Measurements from ENCODE around the gene PACS2.
"Not testable (repeated sequence)": the region's sequence is repeated elsewhere in the genome, so short reads cannot be mapped to it uniquely, and the experiment has no call there.

Gene PACS2

DNA sequence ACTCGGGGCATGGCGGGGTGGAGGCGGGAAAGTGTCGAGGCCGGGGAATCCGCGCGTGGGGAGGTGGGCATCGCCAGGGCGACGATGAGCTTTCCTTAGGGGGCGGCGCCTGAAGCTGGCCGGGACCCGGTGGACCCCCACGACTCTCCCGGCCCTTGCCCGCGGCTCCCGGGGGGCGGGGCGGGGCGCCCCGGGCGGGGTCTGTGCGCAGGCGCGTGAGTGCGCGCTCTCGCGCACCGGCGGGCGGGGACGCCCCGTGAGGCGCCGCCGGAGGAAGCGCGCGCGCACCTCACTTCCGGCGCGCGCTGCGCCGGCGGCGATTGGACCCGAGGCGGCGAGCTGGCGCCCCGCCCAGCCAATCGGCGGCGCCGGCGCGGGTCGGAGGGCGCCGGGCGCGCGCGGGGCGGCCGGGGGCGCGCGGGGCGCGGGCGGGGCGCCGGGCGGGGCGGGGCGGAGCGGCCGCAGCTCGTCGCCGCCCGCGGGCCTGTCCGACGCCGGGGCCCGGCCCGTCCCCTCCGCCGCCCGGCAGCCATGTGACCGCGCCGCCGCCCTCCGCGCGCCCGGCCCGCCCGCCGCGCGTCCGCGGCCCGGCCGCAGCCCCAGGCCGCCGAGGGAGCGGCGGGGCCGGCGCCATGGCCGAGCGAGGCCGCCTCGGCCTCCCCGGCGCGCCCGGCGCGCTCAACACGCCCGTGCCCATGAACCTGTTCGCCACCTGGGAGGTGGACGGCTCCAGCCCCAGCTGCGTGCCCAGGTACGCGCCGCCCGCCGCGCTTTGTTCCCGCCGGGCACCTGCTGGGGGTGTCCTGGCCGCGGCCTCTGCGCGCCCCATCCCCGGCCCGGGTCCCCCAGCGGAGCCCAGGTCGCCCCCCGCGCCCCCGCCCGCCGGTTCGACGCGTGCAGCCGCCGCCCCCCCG is at the start of gene PACS2:
Gene PACS2, plus strand, starts transcription at position 462 of the 914 bp plus-strand sequence. Its CDS starts 171 bp downstream, at position 633.
- DNase-seq (ENCODE audit: low read depth in 2 of 2) = peak; percentile 63 to 77

DNA sequence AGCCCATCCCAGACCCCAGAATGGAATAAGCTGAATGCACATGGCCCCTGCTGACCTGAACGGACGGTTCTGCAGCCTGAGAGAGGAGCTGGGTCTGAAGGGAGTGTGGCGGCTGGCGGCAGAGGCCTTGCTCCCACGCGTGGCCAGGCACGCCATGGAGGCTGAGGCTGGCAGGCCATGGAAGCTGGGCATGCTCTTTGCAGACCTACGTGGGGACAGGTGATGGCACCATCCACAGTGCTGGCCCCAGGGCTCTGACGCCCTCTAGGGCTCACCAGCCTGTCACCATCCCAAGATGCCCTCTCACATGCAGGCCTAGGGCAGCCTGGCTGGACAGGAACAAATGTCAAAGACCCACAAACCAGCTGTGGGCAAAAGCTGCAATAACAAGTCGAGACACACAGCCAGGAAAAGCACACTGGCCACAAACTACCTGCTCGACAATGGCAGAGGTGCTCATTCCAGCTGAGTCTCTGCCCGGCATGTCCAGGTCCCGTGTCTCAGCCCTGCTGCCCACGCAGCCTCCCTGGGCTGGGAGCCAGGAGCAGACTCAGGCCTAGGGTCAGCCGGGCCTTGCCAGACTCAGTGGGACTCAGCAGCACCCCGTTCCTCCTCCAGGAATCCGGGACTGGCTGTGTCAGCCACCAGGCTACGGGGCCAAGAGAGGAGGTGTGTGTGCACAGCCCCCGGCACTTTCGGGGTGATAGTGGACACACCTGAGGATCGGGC is 46.6 kb upstream of the PACS2 start:
- DNase-seq (ENCODE audit: low read depth in 2 of 2) = no peak

DNA sequence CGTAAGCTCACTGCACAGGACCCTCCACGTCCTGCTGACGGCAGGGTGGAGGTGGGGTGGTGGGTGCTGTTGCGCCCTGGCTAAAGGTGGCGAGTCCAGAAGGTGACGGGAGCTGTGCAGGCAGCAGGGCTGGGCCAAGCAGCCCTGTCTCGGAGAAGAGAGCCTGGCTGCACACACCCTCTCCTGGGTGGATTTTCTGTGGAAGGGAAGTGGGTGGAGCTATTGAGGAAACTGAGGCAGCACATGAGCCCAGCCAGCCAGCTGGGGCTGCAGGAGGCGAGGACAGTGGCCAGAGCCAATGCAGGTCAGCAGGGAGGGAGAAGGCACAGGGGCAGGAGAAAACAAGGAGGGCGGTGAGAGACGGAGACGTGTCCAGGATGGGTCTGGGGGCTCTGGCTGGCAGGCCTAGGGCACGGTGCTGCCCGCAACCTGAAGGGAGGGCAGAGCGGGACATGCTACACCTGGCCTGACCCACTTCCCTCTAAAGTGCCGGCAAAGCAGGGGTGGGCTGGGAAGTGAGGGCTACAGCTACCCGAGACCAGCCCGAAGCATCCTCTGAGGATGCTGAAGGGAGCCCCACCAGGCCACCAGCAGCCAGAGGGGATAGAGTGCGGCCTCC is 45.7 kb upstream of the PACS2 start:
- DNase-seq (ENCODE audit: low read depth in 2 of 2) = no peak

DNA sequence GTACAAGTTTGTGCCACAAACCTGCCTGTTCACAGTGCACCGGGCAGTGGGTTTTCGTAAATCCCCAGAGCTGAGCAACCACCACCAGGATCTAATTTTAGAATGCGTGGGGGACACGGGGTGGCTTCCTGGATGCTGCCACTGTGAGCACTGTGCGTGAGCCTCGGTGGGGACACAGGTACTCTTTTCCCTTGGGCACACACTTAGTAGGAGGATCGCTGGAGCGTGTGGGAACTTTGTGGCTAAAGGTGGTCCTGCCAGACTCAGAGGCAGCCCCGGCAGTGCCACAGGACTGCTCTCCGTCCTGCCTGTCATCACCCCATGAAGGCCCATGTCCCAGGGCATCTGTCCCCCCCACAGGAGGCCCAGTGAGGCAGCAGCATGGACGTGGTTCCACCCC is 45.1 kb upstream of the PACS2 start:
- no peak for DNase-seq (ENCODE audit: low read depth in 2 of 2)

DNA sequence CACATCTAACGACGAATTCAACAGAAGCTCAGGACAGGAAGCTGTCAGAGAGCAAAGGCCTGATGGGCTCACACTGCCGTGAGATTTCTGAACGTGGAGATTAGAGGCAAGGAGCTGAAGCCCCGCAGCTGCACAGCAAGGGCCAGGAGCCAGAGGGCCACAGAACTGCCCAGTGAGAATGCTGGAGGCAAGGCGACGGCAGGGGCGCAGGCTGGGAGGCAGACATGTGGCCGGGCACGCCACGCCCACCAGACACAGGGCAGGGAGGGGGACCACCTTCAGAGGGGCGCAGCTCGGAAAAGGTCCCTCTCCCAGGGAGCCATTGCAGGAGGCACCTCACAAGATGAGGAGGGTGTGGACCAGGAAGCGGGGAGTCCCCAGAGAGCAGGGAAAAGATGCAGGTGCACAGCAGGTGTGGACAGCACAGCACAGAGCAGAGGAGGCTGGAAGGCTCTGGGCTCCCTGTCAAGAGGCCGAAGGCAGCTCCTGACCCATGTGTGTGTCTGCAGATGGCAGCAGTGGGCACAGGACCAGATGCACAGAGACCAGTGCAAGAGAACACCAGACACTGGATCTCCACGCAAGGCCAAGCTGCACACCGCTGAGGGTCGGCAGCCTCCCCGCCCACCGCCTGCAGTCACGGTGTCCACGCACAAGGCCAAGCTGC is 43.2 kb upstream of the PACS2 start:
- DNase-seq (ENCODE audit: low read depth in 2 of 2) = no peak

DNA sequence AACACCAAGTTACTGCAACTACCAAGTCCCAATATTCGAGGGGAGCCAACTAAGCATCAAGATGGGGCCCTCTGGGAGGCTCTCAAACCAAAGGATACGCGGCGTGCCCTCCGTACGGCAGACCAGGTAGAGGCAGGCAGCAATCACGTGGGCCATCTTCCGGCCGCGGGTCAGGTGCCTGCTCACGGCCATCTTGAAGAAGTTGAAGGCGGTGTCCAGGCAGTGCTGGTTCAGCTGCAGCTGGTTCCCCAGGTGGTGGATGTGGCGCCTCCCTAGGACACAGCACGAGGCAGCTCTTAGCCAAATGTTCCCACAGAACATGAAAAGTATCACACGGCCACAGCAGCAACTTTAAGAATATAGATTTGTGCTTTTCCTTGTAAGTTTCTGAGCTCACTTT is 41.9 kb upstream of the PACS2 start:
- no peak for DNase-seq (ENCODE audit: low read depth in 2 of 2)

DNA sequence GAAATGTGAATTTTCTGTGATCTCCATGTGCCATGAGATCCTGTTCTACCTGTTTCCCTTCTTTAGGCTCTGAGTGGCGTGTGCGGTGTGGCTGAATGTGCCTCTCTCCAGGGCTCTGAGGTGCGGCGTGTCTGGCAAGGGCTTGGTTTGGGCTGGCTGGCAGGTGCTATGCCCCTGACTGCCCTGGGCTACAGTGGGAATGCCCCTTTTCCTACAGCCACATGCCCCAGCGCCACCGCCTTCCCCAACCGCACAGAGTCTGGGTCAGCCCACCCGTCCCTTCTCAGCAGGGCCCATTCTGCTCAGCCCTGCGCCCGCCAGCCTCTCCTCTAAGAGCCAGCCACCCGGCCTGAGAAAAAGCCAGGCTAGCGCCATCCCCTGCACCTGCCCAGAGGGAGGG is 41.5 kb upstream of the PACS2 start:
- DNase-seq (ENCODE audit: low read depth in 2 of 2) = no peak

DNA sequence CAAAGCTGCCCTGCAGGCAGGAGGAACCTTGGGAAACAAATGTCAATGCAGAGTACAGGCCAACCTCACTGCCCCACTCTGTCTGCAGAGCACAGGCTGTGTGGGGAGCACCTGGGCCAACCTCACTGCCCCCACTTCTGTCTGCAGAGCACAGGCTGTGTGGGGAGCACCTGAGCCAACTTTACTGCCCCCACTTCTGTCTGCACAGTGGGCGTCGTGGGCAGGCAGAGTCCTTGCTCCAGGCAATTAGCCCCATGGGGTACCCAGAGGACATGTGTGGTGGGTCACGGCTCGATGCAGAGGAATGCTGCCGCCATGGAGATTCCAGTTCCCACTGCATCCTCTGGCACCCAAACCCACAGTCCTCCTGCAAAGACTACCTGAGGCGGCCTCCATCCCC is 39.9 kb upstream of the PACS2 start:
- no peak for DNase-seq (ENCODE audit: low read depth in 2 of 2)

DNA sequence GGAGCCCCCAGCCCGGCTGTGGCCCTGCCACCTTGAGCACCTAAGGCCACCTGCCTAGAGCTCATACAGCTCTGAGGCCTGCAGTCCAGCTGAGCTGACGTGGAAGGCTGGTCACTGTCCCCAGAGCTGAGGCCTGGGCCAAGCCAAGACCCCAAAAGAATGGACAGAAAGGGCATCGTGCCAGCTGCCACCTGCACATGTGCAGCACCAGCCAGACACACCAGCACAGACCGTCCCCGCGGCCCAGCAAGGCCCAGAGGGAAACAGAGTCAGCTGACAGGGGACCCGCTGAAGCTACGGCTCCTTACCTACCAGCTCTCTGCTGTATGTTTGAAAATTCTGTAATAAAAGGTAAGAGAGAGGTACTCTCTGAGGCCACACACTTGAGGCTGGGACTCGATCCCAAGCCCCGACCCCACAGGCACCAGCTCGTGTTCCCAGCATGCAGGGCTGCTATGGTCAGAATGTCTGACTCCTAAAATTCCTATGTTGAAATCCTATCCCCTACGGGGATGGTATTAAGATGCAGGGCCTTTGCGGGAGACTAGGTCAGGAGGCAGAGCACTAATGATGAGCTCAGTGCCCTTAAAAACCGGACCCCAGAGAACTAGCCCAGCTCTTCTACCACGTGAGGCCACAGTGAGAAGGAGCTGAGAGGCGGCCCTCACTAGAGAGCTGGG is 39.1 kb upstream of the PACS2 start:
- no peak for DNase-seq (ENCODE audit: low read depth in 2 of 2)

DNA sequence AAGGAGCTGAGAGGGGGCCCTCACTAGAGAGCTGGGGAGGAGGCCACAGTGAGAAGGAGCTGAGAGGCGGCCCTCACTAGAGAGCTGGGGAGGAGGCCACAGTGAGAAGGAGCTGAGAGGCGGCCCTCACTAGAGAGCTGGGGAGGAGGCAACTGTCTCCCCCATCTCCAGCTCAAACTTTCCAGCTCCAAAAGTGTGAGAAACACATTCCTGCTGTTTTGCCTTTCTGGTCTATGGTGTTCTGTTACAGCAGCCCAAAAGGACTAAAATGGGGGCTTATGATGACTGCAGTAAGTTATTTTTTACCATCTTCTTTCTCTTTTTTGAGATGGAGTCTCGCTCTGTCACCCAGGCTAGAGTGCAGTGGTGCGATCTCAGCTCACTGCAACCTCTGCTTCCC is 37.1 kb upstream of the PACS2 start:
- DNase-seq (ENCODE audit: low read depth in 2 of 2) = not testable (repeated sequence)

DNA sequence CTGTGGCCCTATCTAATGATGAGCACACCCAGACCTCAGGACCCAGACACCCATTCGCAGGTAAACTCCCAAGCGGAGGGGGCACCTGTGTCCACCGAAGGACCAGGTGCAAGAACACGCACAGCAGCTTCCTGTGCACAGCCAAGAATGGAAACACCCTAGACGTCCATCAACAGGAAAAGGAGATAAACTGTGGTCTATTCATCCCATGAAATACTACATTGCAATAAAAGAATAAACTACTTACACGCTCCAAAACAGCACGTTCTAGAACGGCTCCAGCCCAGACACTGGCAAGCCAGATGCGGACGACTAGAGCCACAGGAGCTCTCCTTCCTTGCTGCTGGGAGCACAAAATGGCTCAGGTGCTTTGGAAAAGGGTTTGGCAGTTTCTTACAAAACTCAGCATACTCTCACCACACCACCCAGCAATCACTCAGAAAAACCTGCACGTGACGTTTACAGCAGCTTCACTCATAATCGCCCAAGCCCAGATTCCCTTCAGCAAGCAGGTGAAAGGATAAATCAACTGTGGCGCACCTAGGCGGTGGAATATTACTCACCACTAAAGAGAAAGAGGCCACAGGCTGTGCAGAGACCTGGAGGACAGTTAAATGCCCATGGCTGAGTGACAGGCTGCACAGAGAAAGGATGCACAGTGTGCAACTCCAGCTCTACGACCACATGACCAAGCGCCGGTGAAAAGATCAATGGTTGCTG is 34.7 kb upstream of the PACS2 start:
- DNase-seq (ENCODE audit: low read depth in 2 of 2) = no peak

DNA sequence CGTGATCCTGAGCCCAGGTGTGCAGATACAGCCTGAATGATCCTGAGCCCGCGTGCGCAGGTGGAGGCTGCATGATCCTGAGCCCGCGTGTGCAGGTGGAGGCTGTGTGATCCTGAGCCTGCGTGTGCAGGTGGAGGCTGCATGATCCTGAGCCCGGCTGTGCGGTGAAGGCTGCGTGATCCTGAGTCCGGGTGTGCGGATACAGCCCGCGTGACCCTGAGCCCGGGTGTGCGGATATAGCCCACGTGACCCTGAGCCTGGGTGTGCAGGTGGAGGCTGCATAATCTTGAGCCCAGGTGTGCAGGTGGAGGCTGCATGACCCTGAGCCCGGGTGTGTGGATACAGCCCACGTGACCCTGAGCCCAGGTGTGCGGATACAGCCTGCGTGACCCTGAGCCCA is 34.0 kb upstream of the PACS2 start:
- DNase-seq (ENCODE audit: low read depth in 2 of 2) = no peak

DNA sequence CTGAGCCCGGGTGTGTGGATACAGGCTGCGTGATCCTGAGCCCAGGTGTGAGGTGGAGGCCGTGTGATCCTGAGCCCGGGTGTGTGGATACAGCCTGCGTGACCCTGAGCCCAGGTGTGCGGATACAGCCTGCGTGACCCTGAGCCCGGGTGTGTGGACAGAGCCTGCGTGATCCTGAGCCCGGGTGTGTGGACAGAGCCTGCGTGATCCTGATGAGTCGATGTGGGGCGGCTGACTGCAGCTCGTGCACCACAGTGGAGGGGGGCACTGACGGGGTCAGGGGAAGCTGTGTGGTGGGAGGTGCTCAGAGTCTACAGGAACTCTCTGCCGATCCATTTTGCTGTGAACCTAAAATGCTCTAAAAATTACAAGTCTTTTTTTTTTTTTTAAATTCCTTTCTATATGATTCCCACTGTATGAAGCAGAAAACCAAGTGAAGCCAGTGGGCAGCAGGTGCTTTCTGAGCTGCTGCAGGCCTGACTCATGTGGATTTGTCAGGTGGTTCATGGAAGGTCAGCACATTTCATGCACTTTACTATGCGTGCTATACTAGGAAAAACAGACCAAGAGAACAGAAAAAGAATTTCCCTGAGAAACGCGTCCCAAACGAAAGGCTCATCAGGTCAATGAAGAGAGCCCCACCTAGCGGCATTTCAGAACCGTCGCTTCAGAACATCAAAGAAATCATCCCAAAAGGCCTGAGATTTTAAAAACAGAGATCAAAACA is 33.0 kb upstream of the PACS2 start:
- no peak for DNase-seq (ENCODE audit: low read depth in 2 of 2)

DNA sequence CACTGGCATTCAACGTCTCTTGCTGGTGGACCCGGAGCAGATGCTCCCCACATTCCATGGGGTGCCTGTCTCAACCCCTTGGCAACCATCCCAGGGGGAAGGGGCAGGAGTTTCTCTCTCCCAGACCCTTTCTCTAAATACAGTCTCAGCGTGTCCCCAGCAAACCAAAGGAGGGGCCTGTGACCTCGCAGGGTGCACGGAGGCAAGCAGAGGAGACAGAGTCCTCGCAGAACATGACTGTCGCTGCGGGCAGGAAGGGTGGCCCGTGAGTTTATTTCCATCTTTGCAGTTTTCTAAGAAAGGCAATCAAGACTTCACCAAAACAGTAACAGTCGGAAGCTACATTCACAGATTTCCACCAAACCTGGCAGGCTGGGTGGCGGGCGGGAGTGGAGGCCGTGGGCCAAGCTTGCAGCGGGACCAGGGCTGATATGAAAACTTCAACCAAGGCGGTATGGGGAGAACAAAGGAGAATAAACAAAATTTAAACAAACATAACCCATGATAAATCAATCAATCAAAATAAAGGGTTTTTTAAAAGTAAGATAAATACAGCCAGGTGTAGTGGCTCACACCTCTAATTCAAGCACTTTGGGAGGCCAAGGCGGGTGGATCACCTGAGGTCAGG is 32.3 kb upstream of the PACS2 start:
- DNase-seq (ENCODE audit: low read depth in 2 of 2) = no peak

DNA sequence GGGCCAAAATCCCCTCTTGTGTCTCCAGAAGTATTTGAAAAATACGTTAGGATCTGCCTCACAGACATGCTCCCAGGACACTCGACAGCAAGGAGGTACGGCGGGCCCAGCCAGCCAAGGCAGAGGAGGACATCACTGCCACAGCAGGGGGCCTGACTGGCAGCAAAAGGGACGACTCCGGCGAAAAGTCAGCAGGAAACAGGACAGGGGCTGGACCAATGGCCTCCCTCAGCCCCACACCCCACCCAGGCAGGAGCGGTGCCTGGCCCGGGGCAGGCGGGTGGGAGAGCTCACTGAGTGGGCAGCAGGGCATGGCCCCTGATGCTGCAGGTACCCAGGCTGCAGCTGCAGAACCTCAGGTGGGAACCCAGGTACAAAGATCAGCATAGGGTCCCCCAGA is 31.5 kb upstream of the PACS2 start:
- no peak for DNase-seq (ENCODE audit: low read depth in 2 of 2)

DNA sequence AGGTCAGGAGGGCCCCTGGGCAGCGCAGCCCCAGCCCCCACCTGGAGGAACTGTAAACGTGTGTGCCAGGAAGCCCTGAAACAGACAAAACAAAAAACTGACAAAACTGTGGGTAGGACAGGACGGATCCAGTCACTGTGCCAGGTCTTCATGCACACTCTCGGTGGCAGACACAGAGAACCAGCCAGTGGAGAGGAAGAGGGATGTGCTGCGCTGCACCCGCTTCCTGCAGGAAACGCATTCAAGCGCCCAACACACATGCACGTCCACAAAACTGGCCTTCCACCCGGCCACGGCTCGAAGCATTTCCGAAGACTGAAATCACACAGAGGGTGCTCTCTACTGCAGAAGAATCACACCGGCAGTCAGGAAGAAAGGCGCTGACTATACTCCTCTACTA is 30.6 kb upstream of the PACS2 start:
- no peak for DNase-seq (ENCODE audit: low read depth in 2 of 2)

DNA sequence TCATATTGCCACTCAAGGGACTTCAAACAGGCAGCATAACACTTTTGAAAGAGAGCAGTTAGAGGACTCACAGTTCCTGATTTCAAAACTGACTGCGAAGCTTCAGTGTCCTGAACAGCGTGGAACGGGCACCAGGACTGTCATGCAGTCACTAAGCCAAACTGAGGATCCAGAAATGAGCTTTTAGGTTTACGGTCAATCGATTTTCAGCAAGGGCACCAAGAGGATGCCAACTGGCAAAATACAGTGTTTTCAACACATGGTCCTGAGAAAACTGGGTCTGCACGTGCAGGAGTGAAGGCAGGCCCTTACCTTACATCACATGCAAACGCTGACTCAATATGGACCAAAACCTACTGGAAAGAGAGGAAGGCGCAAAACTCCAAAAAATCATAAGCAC is 29.4 kb upstream of the PACS2 start:
- no peak for DNase-seq (ENCODE audit: low read depth in 2 of 2)

DNA sequence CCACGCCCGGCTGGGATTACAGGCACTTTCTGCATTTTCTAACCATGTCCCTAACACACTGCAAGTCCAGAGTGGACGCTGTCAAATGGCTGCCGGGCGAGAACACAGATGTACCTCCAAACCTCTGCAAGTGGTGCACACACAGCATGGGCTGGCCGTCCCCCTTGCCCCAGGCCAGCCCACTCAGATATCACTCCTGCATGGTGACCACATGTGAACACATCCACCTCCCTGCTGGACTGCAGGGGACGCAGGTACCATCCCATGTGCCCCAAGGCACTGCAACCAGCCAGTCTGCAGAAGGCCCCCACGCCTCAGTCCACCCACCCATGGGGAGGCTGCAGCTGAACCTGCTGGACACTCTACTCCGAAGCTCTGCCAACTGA is 27.8 kb upstream of the PACS2 start:
- DNase-seq (ENCODE audit: low read depth in 2 of 2) = no peak

DNA sequence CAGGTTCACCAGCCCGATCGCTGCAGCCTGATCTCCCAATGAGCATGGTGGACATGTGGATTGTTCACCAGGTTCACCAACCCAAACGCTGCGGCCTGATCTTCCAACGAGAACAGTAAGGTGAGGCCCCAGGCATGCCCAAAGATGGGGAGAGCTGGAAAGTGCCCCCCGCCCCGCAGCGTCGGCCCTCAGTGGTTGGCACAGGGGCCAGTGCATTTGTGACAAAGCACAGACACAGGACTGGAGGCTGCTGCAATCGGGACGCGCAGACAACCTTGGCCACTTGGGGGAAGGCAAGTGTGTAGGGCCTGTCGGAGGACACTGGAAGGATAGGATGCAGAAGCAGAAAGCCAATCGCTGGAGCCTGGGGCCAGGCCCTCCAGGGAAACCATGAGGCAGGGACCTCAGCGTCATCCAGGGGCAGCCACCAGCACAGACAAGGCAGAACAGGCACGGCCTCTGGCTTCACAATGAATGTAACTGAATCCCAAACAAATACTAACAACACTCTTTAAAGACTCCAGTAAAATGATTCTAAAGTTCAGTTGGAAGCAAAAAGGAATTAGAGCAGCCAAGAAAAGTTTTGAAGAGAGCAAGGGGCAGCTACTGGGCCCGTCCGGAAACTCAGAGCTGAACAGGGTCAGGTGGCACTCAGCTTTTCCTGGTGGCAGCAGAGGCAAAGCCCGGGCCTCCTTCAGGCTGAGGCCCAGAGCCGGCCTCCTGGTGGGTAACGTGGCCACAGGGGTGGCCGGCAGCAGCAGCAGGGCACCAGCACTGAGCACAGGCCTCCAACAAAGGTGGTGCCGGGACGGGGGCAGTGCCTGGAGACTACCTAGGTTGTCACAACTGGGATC is 27.1 kb upstream of the PACS2 start:
- DNase-seq (ENCODE audit: low read depth in 2 of 2) = no peak

Measured in stimulated activated CD4-positive, alpha-beta T cell treated with anti-CD3 and anti-CD28 coated beads, Interleukin-1b, Interleukin-23, amount 100 ng/mL, for 4 hours (primary cell).